Epidermal melanocyte (primary cell): Measurements from ENCODE around the gene CFAP43.

ENCODE experiments used
- DNase-seq: peaks from one replicate; pipeline ENCODE4 v3.0.0; 2011; ENCODE audit warnings: low spot score; ENCODE audit not compliant: insufficient read length

Gene CFAP43

DNA sequence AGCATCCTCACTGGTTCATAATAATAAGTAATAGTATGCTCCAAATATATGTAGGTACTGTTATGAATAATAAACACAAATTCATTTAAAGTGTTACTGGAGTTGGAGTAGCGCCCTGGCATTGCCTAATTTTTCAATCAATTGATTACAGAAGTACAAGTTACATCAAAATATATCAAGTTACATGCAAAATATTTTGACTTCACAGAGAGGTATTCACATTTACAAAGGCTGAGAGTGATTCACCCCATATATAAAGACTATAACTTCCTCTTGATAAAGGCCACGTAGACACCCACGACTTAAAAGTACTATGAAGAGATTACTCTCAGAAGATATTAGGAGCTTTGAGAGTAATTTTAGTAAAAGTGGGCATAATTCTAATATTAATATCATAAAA lies 132.9 kb downstream of the CFAP43 start:
- DNase-seq = no peak

DNA sequence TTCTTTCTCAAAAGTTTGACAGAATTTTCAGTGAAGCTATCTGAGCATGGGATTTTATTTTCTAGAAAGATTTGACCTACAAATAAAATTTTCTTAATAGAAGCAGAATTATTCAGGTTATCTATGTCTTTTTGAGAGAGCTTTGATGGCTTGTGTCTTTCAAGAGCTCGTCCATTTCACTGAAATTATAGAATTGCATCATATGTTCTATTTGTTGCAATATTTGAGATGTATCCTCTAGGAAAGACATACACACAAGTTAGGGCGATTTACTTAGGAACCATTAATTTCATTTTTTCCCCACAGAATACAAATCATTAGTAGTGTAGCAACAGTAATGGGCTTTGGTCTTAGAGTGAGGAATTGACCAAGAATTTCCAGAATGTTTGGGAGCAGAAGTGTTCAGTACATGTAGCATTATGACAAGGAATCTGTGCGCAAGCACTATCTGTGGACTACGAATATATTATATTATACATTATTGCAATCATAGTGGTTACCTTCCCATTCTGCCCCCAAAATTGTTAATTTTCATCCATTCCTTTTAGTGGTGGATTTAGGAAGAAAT lies 133.7 kb downstream of the CFAP43 start:
- no peak for DNase-seq

DNA sequence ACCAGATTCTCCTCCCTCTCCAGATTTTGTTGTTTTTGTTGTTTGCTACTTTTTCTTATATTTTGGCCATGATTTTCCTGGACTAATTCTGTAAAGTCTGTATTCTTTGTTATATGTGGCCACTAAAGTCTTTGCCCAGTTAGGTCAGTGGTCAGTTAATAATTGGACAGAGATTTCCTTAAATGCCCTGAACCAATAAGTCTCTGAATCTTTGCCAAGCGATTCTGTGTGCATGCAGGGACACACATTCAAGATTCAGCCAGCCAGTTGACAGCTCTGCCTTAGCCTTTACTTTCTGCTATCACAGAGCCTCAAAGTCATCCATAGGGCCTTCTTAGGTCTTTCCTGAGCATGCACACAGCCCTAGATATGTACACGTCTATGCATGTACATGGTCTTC lies 135.5 kb downstream of the CFAP43 start:
- no peak for DNase-seq

DNA sequence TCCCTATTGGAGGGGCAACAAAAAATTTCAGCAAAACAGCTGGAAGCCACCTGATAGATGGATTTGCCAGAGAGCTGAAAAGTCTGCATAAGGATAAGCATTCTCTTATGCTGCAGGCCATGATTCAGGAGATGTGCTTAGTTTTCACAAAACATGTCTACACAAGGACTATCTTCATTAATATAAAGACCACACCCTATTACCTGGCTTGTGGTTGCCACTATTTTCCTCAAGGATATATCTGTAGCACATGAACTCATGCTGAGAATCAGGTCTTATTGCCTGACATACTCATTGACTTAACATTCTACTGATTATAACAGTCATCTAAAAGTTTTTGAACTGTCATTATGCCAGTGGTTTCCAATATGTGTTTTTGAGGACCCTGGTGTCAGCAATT lies 139.4 kb downstream of the CFAP43 start:
- no peak for DNase-seq

DNA sequence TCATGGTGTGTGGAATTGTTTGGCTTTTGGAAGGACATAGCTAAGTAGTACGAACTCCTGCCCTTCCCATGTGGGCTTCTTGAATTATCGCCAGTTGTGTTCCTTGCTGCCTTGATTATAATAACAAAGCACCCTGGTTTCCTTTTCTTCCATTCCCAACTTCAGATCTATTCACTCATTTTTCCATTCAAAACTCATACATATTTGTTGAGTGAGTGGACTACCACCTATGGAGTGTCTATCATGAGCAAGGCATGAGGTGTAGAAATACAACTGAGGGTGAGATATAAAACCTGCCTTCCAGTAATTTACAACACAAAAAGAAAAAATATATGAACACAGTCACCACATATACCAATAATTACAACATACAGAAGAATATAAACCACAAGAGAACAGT lies 141.6 kb downstream of the CFAP43 start:
- no peak for DNase-seq

DNA sequence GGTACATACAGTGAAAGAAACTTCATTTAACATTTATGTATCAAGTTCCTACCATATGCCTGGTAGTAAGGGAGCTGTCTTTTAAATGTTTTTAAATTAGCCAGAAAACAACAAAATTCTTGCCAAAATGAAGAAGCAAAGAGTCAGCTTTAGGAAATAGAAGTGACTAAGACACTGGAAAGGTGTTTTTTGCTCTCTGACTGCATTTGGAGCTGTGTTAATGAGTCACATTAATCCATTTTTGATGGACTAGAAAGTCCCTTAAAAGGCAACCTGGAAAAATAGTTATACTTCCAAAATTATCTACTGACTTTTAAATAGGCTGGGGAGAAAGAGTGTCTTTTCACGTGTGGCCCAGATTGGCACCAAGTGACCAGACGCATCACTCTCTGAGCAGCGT lies 142.5 kb downstream of the CFAP43 start:
- DNase-seq = no peak

DNA sequence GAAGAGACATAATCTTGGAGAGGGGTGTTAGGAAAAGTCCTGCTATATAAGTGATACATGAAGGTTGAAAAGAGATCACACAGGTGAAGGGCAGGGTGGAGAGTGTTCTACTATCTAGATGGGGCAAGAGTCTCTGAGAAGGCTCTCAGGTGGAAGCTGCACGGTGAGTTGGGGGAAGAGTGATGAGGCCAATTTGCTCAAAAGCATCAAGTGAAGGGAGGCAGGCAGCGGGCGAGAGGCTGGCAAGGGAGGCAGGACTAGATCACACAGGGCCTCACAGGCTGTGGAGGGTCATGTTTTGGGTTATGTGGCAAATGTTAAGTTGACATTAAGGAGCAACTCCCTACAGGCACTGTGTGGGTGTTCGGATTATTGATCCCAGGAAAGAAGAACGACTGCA lies 143.9 kb downstream of the CFAP43 start:
- no peak for DNase-seq

DNA sequence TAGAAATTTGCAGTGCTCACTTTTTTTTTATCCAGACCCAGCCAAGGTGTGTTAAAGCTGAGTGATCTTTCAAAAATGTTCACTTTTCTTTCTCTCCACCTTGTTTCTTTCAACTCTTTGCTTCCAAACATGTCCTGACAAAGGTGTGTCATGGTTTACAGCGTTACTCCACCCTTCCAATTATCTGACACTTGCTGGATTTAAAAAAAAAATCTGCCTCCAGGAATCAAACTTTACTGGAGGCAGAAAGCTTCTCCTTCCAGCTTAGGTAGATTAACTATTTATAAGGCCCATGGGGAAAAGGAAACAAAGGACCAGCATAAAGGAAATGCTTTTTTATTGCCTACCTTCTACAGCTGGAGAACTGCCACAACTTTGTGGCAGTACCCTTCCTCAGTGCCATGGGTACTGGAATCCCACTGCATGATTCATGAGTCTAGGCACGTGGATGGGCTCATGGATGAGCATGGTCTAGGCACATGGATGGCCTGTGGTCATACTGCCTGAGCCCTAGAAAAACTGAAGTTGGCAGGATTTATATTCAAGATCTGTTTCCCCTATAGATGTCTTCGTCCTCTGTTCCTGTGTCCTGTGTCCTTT lies 146.3 kb downstream of the CFAP43 start, which contains the start of gene COL17A1:
TSS of gene COL17A1 (minus strand) at position 80 of the 600 bp plus-strand sequence. CDS start 5,207 bp downstream, outside the sequence.
- DNase-seq = no peak

DNA sequence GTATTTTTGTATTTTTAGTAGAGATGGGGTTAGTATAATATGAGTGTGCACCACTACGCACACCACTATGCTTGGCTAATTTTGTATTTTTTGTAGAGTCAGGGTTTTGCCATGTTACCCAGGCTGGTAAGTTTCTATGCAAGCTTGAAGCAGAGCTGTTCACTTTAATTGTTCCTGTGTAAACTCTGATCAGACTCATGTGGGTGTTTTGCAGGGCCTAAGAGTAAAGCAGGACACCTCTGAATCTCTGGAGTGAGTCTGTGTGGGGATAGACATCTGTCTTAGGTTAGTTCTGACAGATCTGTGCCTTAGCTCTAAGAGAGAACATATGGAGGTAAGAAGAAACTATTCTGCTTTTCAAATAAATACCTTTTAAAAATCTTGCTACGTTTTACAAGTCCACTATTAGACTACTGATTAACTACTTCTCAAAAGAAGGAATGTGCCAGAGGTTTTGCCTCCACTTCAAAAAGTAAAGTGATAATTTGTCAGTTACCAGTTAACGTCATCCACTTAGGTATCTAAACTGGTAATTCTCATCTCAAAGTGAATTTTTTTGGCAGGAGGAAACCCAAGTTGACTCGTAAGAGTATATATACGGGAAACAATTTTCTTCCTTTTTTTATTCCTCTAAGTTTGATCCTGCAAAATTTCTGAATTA lies 147.6 kb downstream of the CFAP43 start:
- DNase-seq = no peak

DNA sequence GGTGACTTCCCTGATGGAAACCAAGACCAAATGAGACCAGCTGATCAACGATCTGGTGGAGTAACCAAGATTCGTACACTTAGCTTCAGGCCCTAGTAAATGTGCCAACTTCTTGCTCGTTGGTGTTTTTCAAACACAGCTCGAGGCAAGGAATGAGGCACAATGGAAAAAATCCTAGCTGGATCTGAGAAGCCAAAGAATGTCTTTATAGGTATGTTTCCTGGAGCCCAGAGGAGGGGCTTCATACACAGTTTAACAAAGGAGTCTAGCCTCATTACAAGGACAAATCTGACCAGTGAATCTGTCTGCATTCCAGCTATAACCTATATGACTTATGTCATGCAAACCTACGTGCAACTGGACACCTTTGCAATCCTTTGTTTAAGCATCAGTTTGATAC lies 150.2 kb downstream of the CFAP43 start:
- no peak for DNase-seq

DNA sequence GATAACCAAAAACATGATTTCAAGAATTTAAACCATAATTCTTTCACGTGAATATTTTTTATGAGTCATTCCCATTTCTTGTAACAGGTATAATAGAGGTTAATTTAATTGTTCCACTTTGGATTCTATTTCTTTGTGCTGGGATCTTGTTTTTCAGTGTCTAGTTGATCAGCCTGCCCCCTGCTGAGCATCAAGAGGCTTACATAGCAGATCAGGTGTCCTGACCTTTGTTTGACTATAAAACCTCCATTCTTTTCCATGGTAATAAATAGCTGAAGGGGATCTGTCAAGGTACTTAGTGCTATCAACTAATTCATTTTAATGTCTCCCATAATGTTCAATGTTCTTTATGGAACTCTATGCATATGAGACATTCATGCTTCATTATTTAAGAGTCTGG lies 151.4 kb downstream of the CFAP43 start:
- no peak for DNase-seq
